GM06990 (cell line): ENCODE data around the gene RRAGD.

ENCODE experiments used
- DNase-seq: peaks from one replicate; pipeline ENCODE4 v3.0.0-alpha.2; 2011; ENCODE audit not compliant: insufficient read length; ENCODE audit errors: extremely low read depth
- H3K27me3 ChIP-seq: replicated peaks from 2 replicates; pipeline ENCODE4 v1.6.0; 2011; ENCODE audit warnings: low read length; ENCODE audit not compliant: control insufficient read depth, insufficient read depth
- H3K36me3 ChIP-seq: 2 replicates; pipeline ENCODE4 v1.5.1; 2011; ENCODE audit warnings: low read length; ENCODE audit not compliant: control insufficient read depth, insufficient read depth
- H3K4me3 ChIP-seq: replicated peaks from 2 replicates; pipeline ENCODE4 v1.5.1; 2011; ENCODE audit warnings: low read depth, mild to moderate bottlenecking, control low read depth, low read length
- TF ChIP-seq, protein P1 (sequence below): IDR thresholded peaks from 2 replicates; pipeline ENCODE4 v1.5.1; 2011; ENCODE audit warnings: low read length, control low read depth, mild to moderate bottlenecking, inconsistent platforms; ENCODE audit not compliant: insufficient read depth, poor library complexity, severe bottlenecking

Gene RRAGD

DNA sequence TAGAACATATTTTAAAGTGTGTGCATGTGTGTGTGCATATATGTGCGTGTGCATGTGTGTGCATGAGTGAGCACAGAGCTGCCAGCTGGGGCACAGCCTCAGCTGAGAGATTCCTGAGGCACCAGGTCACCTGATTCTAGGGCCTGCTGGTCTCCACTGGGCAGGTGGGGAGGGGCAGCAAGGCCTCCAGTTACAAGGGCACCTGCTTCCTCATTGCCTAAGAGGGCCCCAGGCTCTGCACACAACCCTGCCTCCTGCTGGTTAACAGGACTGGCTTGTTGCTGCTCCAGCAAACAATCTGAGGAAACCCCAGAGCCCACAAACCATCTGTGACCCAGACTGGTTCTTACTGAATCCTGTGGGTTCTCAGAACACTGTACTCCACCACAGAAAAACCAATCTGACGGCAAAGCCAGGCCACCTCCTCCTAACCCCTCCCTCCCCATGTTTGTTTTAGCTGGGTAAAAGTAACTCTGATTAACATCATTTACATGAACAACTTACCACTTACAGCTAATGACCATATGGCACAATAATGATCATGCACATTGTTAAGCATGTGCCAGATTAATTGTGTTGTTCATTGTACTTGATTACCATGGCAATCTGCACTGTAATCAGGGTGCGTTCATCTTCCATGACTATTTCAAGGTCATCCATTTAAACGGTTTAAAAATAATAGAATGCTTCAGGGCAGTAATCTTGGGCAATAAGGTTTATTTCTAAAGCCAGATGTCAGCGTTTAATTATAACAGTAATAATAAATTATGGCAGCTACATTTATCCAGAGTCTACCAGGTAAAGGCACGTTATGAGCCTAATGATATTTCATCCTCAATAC is 36.4 kb downstream of the RRAGD start:
- TF ChIP-seq, protein P1, sequence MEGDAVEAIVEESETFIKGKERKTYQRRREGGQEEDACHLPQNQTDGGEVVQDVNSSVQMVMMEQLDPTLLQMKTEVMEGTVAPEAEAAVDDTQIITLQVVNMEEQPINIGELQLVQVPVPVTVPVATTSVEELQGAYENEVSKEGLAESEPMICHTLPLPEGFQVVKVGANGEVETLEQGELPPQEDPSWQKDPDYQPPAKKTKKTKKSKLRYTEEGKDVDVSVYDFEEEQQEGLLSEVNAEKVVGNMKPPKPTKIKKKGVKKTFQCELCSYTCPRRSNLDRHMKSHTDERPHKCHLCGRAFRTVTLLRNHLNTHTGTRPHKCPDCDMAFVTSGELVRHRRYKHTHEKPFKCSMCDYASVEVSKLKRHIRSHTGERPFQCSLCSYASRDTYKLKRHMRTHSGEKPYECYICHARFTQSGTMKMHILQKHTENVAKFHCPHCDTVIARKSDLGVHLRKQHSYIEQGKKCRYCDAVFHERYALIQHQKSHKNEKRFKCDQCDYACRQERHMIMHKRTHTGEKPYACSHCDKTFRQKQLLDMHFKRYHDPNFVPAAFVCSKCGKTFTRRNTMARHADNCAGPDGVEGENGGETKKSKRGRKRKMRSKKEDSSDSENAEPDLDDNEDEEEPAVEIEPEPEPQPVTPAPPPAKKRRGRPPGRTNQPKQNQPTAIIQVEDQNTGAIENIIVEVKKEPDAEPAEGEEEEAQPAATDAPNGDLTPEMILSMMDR, result peak; percentile 77
- DNase-seq, result peak; percentile 74
- no peak overlapping the region for H3K4me3 ChIP-seq

DNA sequence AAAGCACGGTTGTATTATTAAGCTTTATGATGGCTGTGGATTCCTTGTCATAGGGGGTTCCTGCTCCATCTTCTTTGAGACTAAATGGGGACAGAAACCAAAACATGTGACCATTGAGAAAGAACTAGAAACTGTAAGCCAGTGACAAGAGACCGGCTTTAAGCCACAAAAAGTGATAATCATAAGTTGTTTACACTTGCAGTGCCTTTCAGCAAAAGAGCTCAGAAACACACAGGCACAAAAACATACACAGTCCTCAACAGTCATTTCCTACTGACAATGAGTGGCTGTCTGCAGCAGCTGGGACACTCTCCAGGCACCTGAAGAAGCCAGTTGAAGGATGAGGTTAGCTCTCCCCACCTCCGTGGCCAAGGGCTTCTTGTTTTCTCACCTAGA is 39.6 kb downstream of the RRAGD start:
- H3K4me3 ChIP-seq, result no peak overlapping the region
- no peaks in the 10 kb centered on the region for H3K27me3 ChIP-seq
- H3K36me3 ChIP-seq, result no peaks in the 10 kb centered on the region
- TF ChIP-seq, protein P1, result no peak
- no peak for DNase-seq

More for the DNA sequence above, 36.4 kb downstream of the RRAGD start:
- Histone ChIP-seq H3K36me3 (no peaks in the 10 kb centered on the region; the same call in 1 of the 2 replicates), H3K27me3 (no peaks in the 10 kb centered on the region)

DNA sequence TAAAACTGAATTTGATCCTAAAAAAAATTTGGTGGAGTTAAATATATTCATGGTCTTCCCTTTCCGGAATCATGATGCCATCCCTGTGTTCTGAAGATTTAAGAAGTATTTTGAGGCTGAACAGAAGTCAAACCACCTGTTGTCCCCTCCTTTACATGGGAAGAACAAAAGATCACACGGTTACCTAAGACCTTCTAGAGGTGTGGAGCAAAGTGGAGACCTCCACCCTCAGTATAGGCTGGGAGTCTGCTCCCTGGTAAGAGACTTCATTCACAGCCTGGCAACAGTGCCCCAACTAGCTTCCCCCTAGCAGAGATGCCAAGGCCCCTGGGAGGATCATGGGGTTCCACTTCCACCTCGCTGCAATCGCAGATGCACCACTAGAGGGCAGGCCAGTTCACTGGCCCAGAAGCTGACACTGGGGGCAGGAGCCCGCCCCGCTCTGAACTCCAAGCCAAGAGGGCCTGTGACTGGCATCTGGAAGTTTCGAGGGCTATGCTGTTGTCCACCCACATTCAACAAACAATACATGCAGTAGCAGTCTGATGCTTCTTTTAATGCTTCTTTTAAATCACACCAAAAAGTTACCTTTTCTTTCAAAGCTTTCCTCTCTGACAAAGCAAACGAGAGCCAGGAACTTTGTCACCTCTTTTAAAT is 40.1 kb downstream of the RRAGD start:
- no peak overlapping the region for H3K4me3 ChIP-seq
- DNase-seq, result peak; percentile 70
- no peaks in the 10 kb centered on the region for H3K36me3 ChIP-seq
- H3K27me3 ChIP-seq, result no peaks in the 10 kb centered on the region
- TF ChIP-seq, protein P1, result peak; percentile 99

DNA sequence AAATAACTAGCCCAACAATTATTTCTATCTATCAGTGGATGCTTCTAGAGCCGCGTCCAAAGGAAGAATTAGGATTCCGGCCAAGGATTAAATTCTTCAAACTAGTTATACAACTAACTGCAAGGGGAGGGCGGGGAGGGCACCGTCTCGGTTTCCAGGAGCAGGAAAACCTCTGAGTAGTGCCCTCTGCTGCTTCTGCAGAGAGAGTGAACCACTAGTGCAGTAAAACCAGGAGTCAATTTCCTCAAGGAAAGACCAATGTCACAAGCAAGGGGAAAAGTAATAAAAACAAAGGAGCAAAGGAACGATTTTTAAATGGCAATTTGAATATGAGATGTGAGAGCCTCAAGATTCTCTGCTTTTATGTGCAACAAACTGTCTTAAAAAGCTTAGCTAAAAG is 43.1 kb downstream of the RRAGD start:
- no peak overlapping the region for H3K4me3 ChIP-seq
- H3K27me3 ChIP-seq, result no peaks in the 10 kb centered on the region
- DNase-seq, result no peak
- H3K36me3 ChIP-seq, result no peaks in the 10 kb centered on the region
- TF ChIP-seq, protein P1, result peak; percentile 18

DNA sequence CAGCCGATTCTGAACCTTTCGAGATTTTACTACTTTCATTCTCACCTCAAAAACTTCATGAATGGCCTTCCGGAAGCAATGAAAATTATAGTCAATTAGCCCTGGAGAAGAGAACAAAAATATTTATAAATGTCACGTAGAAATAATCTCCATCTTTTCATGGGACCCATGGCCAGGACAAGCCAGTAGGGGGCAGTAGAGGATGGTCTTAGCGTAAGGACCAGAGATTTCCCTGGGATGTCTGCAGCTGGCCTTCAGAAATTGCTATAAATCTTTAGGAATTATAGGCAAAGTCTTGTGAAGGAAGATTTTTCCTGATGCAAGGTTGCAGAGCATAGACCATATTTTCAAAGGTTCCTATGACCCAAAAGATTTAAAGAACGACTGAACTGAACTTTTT is 44.0 kb downstream of the RRAGD start:
- TF ChIP-seq, protein P1, result peak; percentile 84
- Histone ChIP-seq H3K27me3 (no peaks in the 10 kb centered on the region), H3K36me3 (no peaks in the 10 kb centered on the region), H3K4me3 (no peak overlapping the region)
- DNase-seq, result no peak
